BE2C (cell line): ENCODE data around the gene TFEB.

Experiments
- DNase-seq: peaks from one replicate; pipeline ENCODE4 v3.0.0-alpha.2; 2020
- H3K27me3 ChIP-seq: fragments of 250-450 bp; sonication (Bioruptor Pico); 2 replicates; pipeline ENCODE4 v1.5.1; 2020; ENCODE audit warnings: mild to moderate bottlenecking
- H3K36me3 ChIP-seq: fragments of 250-450 bp; sonication (Bioruptor Pico); 2 replicates; pipeline ENCODE4 v1.5.1; 2020; ENCODE audit warnings: mild to moderate bottlenecking
- H3K4me1 ChIP-seq: fragments of 250-450 bp; sonication (Bioruptor Pico); 2 replicates; pipeline ENCODE4 v1.5.1; 2020
- H3K4me3 ChIP-seq: 2 replicates; pipeline ENCODE4 v1.5.1; 2011; ENCODE audit warnings: low read depth, low read length
- H3K9me3 ChIP-seq: fragments of 250-450 bp; sonication (Bioruptor Pico); 2 replicates; pipeline ENCODE4 v1.5.1; 2020
- TF ChIP-seq, protein P1 (sequence below): IDR thresholded peaks from 2 replicates; pipeline ENCODE4 v1.5.1; 2012; ENCODE audit warnings: mild to moderate bottlenecking, low read depth, low read length

Gene TFEB

DNA sequence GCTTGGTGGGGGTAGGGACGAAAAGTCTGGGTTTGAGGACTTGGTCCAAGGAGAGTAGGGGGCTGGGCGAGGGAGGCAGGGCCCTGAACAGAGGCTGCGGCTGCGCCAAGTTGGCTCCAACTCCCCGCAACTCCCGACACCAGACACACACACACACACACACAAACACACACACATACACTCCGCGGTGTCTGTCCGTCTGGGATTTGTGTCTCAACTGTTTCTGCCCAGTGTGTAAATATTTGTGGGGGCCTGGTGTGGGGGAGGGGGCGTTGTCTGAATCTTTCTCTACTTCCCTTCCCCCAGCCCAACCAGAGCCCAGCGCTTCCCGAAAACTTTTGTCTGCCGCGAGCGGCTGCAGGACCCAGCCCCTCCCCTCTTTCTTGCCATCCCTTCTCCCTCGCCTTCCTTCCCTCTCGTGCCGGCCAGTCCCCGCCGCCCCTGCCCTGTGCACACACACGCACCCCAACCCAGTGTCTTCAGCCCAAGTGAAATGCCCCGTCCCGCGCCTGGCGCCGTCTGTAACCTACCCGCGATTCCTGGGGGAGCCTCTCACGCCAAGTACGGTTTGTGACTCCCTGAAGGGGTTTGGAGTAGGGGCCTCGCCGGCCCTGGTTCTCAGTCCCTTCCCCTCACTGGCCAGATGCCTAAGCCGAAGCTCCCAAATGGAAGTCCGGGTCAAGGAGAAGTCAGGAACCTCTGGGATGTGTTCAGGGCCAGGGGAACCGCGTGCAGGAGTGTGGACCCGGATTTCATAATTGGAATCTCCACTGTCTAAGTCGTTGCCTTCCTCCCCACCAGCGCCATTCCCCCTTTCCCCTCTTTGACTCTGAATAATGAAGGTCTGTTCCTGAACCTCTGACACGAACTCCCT is 96.2 kb downstream of the TFEB start:
- TF ChIP-seq, protein P1, sequence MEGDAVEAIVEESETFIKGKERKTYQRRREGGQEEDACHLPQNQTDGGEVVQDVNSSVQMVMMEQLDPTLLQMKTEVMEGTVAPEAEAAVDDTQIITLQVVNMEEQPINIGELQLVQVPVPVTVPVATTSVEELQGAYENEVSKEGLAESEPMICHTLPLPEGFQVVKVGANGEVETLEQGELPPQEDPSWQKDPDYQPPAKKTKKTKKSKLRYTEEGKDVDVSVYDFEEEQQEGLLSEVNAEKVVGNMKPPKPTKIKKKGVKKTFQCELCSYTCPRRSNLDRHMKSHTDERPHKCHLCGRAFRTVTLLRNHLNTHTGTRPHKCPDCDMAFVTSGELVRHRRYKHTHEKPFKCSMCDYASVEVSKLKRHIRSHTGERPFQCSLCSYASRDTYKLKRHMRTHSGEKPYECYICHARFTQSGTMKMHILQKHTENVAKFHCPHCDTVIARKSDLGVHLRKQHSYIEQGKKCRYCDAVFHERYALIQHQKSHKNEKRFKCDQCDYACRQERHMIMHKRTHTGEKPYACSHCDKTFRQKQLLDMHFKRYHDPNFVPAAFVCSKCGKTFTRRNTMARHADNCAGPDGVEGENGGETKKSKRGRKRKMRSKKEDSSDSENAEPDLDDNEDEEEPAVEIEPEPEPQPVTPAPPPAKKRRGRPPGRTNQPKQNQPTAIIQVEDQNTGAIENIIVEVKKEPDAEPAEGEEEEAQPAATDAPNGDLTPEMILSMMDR = no peak
- peak overlapping the region; percentile 60 for H3K4me3 ChIP-seq
- DNase-seq = no peak
- H3K36me3 ChIP-seq = no peaks in the 10 kb centered on the region
- peaks cover 7% of the 10 kb centered on the region; the same call in 1 of the 2 replicates for H3K4me1 ChIP-seq
- H3K27me3 ChIP-seq = peaks cover 26% of the 10 kb centered on the region
- H3K9me3 ChIP-seq = no peaks in the 10 kb centered on the region

DNA sequence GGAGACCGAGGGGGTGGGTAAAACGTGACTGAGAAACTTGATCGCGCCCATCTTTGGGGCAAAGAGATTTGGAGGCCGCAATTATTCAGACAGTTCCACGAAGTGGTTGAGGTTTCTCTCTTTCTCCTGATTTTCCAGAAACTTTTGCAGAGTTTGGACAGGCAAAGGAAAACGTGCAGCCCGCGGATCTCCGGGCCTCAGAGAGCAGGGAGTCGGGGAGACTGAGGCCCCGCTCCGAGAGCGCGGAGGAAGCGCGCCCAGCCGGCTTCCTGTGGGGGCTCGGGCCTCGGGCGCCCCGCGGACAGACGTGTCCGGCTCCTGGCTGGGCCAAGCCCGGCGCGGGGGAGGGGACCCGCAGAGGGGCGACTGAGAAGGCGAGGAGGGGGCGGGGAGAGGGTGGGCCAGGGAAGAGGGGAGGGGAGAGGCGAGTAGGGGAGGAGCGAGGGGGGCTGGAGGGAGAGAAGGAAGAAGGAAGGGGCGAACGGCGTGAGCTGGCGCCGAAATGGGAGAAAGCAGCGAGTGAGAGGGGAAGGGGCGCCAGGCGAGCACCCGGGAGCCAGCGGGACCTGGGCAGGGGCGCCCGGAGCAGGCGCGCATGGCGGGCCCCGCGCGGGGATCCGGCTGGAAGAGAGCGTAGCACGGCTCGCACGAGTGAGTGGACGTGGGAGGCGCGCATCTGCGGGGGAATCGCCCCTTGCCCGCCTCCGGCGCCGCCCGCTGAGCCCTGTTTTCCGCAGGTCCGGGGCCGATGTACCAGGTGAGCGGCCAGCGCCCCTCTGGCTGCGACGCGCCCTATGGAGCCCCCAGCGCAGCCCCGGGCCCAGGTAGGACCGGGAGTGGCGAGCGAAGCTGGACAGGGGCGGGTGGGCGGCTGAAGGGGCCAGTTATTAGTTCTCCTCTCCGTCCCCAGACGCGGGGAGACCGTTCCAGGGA is 97.1 kb downstream of the TFEB start, which contains the start of gene MDFI:
TSS of gene MDFI (plus strand) at position 467 of the 933 bp plus-strand sequence. CDS start at position 749, 282 bp downstream.
- Histone ChIP-seq H3K4me1 (peaks cover 7% of the 10 kb centered on the region; the same call in 1 of the 2 replicates), H3K4me3 (peak within 1 kb of the TSS; percentile 60), H3K9me3 (no peaks in the 10 kb centered on the region), H3K36me3 (no peaks in the 10 kb centered on the region), H3K27me3 (peaks cover 26% of the 10 kb centered on the region)
- TF ChIP-seq, protein P1 = no peak
- no peak for DNase-seq

DNA sequence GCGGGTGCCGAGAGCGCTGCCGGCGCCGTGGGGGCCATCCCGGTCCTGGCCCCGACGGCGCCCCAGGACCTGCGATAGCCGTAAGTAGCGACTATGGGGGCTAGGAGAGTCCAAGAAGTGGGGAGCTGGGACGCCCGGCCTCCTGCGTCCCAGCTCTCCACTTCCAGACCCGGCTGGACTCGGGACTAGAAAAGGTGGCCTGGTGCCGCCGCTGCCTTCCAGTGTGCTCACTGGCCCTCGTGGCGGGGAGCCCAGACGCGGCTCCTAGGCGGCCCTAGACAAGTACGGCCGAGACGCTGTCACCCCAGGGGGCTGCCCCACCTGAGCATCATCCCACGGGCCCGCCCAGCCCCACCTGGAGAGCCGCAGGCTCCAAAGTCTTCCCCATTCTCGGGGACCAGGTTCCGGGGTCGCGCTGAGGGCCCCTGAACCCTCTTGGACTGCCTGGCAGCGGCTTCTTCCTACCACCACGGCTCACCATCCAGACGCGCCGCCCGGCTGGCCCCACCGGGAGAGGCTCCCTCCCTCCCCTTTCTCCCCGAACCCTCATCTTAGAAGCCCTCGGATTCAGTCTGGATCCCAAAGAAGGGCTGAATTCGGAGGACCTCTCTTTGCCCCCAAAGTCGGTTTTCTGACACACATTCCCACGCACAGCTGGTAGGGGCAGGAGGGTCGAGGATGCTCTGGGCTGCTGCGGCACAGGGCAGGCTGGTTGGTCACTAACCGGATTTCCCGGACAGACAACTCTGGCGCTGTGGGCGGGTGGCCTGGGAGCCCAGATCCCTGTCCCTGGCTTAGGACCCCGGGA is 98.0 kb downstream of the TFEB start:
- no peak for DNase-seq
- Histone ChIP-seq H3K9me3 (no peaks in the 10 kb centered on the region), H3K4me3 (peak overlapping the region; percentile 60), H3K27me3 (peaks cover 26% of the 10 kb centered on the region), H3K36me3 (no peaks in the 10 kb centered on the region), H3K4me1 (peaks cover 7% of the 10 kb centered on the region; the same call in 1 of the 2 replicates)
- TF ChIP-seq, protein P1 = no peak

DNA sequence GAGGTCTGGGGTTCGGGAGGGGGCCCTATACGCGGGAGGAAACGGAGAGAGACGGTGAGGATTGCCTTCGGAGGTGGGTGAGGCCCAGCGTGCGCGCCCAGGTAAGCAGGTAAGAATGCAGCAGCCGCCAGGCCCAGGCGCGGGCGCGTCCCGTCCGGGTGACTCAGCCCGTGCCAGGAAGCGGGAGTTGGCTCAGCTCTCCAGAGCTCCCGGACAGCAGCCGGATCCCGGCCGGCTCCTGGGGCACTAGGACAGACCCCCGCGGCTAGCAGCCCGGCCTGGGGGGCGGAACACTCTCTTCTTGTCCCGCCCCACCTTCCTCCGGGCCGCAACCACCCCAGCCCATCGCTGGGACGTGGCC is 98.6 kb downstream of the TFEB start:
- H3K36me3 ChIP-seq = no peaks in the 10 kb centered on the region
- H3K4me1 ChIP-seq = peaks cover 7% of the 10 kb centered on the region; the same call in 1 of the 2 replicates
- TF ChIP-seq, protein P1 = no peak
- peaks cover 26% of the 10 kb centered on the region for H3K27me3 ChIP-seq
- H3K4me3 ChIP-seq = no peak overlapping the region
- H3K9me3 ChIP-seq = no peaks in the 10 kb centered on the region
- no peak for DNase-seq

DNA sequence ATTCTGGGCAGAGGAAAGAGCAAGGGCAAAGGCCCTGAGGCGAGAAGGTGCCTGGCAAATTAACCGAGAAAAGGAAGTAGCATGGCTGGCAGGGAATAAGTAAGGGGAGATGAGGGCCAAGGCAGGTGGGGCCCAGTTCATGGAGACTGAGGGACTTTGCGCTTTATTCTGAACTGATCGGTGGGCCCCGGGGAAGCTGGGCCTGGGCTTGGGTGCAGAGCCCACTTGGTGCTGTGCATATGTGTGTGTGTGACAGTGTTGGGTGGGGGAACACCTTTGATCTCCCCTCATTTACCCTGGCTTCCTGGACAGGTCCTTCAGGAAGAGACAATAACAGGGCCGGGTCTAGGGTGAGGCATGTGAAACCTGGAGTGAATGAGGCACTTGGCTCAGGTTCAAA is 100.0 kb downstream of the TFEB start:
- no peak for DNase-seq
- peaks cover 26% of the 10 kb centered on the region for H3K27me3 ChIP-seq
- H3K4me1 ChIP-seq = peaks cover 7% of the 10 kb centered on the region; the same call in 1 of the 2 replicates
- TF ChIP-seq, protein P1 = no peak
- no peak overlapping the region for H3K4me3 ChIP-seq
- H3K9me3 ChIP-seq = no peaks in the 10 kb centered on the region
- H3K36me3 ChIP-seq = no peaks in the 10 kb centered on the region
